ENCODE results near the gene KCNN4. TPM values are rescaled to one million over a fixed set of nuclear protein-coding genes. Genes with fewer than 3 reads are reported as not detected.
"Not testable (repeated sequence)": the region's sequence is repeated elsewhere in the genome, so short reads cannot be mapped to it uniquely, and the experiment has no call there.

The KCNN4 gene
- 1 to 10 TPM in 1 of 6 experiments, under 1 TPM in 4, not detected in 1; 0.18 to 1.4 (median 0.27) TPM for total RNA-seq
- long read RNA-seq, result 0 reads

DNA sequence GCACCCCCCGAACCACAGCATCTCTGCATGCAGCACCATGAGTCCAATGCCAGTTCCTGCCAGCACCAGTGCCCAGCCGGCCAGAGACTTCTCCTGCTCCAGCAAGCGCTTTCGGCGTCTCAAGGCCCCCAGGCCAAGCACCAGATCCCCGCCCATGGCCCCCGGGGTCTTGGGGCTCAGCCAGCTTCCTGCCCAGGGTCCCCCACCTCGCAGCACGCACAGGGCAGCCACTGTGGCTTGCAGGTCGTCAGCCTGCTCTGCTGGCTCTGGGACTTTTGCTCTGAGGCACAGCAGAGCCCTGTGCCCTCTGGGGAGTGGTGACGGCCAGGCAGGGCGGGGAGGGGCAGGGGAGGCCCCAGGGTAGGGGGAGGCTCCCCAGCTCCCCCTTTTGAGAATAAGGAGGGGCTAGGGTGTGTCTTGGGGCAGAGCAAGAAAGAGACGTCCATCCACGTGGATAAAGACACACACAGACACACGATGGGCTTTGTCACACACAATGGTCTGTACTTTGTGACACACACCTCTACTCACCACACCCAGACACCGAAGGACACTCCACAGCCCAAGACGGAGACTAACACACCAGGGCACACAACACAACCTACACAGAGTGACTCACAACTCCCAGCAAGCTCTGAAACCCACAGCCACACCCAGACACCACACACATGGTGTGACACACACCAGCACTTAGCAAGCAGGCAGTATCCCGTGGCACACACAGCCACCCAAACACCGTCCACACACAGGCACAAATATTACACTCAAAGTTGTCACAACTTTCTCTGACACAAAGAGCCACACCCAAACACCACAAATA lies at the start of gene KCNN4:
Gene KCNN4 (minus strand): TSS at position 268 of the 820 bp plus-strand sequence. CDS start 112 bp downstream, at position 156.
- DNase-seq, result no peak
- no peak within 1 kb of the TSS for H3K27ac ChIP-seq
- no peaks in the 10 kb centered on the region for H3K27me3 ChIP-seq
- no peaks in the 10 kb centered on the region for H3K9me3 ChIP-seq
- H3K36me3 ChIP-seq, result no peaks in the 10 kb centered on the region
- intact Hi-C loops (cut with DNase I), result loop anchor here in 1 of 2 donors (5.0 kb wide), 1 partner anchor 34 kb away; no protein-coding TSS in a partner anchor
- ATAC-seq, result peak in 1 of 4 donors; percentile 22
- no peak within 1 kb of the TSS for H3K4me3 ChIP-seq
- 29% methylated on average over 10 of the region's 19 CpGs for WGBS (ENCODE audit: insufficient coverage, low coverage, low lambda C conversion rate, missing lambda C conversion rate)
- no peaks in the 10 kb centered on the region for H3K4me1 ChIP-seq
- TF ChIP-seq, protein P1, sequence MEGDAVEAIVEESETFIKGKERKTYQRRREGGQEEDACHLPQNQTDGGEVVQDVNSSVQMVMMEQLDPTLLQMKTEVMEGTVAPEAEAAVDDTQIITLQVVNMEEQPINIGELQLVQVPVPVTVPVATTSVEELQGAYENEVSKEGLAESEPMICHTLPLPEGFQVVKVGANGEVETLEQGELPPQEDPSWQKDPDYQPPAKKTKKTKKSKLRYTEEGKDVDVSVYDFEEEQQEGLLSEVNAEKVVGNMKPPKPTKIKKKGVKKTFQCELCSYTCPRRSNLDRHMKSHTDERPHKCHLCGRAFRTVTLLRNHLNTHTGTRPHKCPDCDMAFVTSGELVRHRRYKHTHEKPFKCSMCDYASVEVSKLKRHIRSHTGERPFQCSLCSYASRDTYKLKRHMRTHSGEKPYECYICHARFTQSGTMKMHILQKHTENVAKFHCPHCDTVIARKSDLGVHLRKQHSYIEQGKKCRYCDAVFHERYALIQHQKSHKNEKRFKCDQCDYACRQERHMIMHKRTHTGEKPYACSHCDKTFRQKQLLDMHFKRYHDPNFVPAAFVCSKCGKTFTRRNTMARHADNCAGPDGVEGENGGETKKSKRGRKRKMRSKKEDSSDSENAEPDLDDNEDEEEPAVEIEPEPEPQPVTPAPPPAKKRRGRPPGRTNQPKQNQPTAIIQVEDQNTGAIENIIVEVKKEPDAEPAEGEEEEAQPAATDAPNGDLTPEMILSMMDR (IDR thresholded peaks at IDR 0.05), result no peak
- TF ChIP-seq POLR2A (IDR thresholded peaks at IDR 0.05), result no peak

DNA sequence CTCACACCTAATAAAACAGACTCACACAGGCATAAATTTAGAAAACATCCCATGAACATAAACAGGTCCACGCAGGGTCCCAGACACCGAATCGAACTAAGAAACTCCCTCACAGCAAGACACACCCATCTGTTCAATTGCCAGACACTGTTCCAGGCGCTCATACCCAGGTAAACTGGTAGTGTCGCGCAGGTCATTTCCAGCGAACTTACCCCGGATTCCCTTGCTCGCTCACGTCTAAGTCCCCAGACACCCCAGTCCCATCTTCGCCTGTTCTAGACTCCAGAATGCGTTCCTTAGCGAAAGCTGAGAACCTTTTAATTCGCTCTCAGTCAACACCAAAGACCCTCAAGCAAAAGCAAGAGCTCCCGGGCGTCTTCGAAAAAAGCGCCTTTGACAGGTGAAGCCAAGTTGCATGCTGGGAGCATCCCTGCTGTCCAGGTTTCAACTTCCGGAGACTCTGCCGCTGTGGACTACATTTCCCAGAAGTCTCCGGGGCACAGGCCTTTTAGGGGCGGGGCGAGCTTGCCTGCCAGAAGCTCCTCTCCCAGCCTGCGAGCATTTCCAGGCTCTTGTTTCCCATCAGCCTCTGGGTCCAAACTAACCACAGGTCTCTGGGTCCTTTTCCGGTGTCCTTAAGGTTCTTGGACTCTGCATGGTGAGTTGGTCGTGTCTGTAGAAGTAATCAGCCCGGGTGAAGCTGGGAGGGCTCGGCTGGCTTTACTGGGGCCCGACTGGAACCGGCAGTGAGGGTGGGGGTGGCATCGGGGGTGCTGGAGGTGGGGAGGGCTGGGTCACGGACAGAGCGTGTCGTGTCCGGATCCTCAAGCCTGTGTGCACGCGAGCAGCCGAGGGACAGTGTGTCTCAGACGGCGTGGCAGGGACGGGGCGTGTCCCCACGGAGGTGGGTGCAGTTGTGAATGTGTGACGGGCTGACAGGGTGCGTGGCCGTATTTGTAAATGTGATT lies 46.3 kb upstream of the KCNN4 start, which contains the start of gene ZNF283:
Gene ZNF283 (plus strand): TSS at position 535 of the 968 bp plus-strand sequence. CDS start 6,184 bp downstream, outside the sequence.
- peaks cover 0 to 3% (median 0%) of the 10 kb centered on the region in 4 donors for H3K4me1 ChIP-seq
- TF ChIP-seq, protein P1 (IDR thresholded peaks at IDR 0.05), result no peak
- TF ChIP-seq POLR2A (IDR thresholded peaks at IDR 0.05), result peak; percentile 31
- intact Hi-C loops (cut with DNase I), result no loop called here
- no peak within 1 kb of the TSS for H3K27ac ChIP-seq
- H3K27me3 ChIP-seq, result no peaks in the 10 kb centered on the region
- 17% methylated on average over 21 of the region's 46 CpGs for WGBS (ENCODE audit: insufficient coverage, low coverage, low lambda C conversion rate, missing lambda C conversion rate)
- peaks cover 0 to 4% (median 0%) of the 10 kb centered on the region in 4 donors for H3K9me3 ChIP-seq
- DNase-seq (peak; percentile 85 to 93 (median 92)), ATAC-seq (peak; percentile 99 to 100 (median 100))
- peaks cover 0 to 12% (median 4%) of the 10 kb centered on the region in 4 donors for H3K36me3 ChIP-seq
- peak within 1 kb of the TSS; percentile 44 to 65 (median 53) for H3K4me3 ChIP-seq

DNA sequence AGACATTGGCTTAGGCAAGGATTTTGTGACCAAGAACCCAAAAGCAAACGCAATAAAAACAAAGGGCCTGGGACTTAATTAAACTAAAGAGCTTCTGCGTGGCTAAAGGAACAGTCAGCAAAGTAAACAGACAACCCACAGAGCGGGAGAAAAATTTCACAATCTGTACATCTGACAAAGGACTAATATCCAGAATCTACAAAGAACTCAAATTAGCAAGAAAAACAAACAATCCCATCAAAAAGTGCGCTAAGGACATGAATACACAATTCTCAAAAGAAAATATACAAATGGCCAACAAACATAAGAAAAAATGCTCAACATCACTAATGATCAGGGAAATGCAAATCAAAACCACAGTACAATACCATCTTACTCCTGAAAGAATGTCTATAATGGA lies 43.8 kb upstream of the KCNN4 start:
- H3K4me1 ChIP-seq; DNase-seq; H3K36me3 ChIP-seq; H3K4me3 ChIP-seq; ATAC-seq; H3K9me3 ChIP-seq; intact Hi-C loops (cut with DNase I); H3K27me3 ChIP-seq; H3K27ac ChIP-seq: not testable (repeated sequence)
- WGBS (ENCODE audit: insufficient coverage, low coverage, low lambda C conversion rate, missing lambda C conversion rate), result 55% methylated on average over 4 of the region's 4 CpGs

DNA sequence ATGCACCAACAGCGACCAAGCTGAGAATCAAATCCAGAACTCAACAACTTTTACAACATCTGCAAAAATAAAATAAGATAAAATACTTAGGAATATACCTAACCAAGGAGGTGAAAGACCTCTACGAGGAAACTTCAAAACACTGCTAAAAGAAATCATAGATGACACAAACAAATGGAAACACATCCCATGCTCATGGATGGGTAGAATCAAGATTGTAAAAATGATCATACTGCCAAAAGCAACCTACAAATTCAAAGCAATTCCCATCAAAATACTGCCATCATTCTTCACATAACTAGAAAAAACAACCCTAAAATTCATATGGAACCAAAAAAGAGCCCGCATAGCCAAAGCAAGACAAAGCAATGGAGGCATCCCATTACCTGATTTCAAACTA lies 43.1 kb upstream of the KCNN4 start:
- H3K9me3 ChIP-seq; H3K27me3 ChIP-seq; DNase-seq; ATAC-seq; H3K4me1 ChIP-seq; H3K4me3 ChIP-seq; intact Hi-C loops (cut with DNase I); H3K36me3 ChIP-seq; H3K27ac ChIP-seq: not testable (repeated sequence)
- WGBS (ENCODE audit: insufficient coverage, low coverage, low lambda C conversion rate, missing lambda C conversion rate), result 70% methylated on average over 3 of the region's 3 CpGs

DNA sequence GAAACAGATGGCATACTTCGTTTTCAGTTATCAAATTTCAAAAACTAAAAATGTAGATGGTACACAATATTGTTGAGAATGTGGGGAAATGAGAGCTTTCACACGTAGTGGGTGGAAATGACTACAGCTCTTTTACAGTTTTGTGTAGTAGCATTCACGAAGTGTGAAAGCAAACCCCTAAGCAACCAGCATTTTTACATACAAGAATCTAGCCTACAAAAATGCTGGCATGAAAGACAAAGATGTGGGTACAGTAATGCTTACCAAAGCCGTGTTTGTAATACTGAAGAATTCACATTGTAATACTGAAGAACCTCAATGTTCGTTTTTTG lies 40.1 kb upstream of the KCNN4 start:
- Histone ChIP-seq H3K9me3 (no peaks in the 10 kb centered on the region), H3K27me3 (no peaks in the 10 kb centered on the region), H3K27ac (no peak overlapping the region), H3K36me3 (no peaks in the 10 kb centered on the region), H3K4me3 (peak overlapping the region in 1 of 3 donors; percentile 35), H3K4me1 (no peaks in the 10 kb centered on the region)
- ATAC-seq, result no peak
- TF ChIP-seq, protein P1 (IDR thresholded peaks at IDR 0.05), result no peak
- TF ChIP-seq POLR2A (IDR thresholded peaks at IDR 0.05), result no peak
- intact Hi-C loops (cut with DNase I), result no loop called here
- 17% methylated on average over 5 of the region's 5 CpGs for WGBS (ENCODE audit: insufficient coverage, low coverage, low lambda C conversion rate, missing lambda C conversion rate)
- no peak for DNase-seq
